ENCODE results near the gene ATF7IP2. TPM values are rescaled to one million over a fixed set of nuclear protein-coding genes. Genes with fewer than 3 reads are reported as not detected.
A peak's percentile ranks its signal among the peaks of the same experiment; 100 is the strongest.

Gene ATF7IP2
- total and polyA plus RNA-seq, 2 of the 13 experiments (the other 11 are each of a cell fraction or from before 2014, with no cell fraction given), result 117 to 217 TPM

GRCh38 chr16:10362077-10362863 is 23.6 kb upstream of the ATF7IP2 start:
- ATAC-seq, result peak; percentile 97
- Histone ChIP-seq H3K4me1 (ENCODE audit: insufficient read depth, low read length) (peaks cover 75% of the 10 kb centered on the region), H3K36me3 (replicated peaks in 1 of 2; ENCODE audit: control insufficient read depth in 1 of 2, insufficient read depth in 2 of 2, low read length in 2 of 2) (no peaks in the 10 kb centered on the region), H3K4me2 (ENCODE audit: low read depth, low read length) (peak overlapping the region; percentile 64), H2AFZ (ENCODE audit: low read length) (no peak overlapping the region), H3K27me3 (ENCODE audit: control insufficient read depth in 1 of 2, insufficient read depth in 2 of 2, low read length in 2 of 2) (no peaks in the 10 kb centered on the region), H3K4me3 (replicated peaks in 1 of 3; ENCODE audit: insufficient read depth in 1 of 3, low read depth in 2 of 3, low read length in 3 of 3) (peak overlapping the region in 1 of 3 experiments; percentile 27; a peak in 1 of 6 replicates), H3K9me3 (ENCODE audit: low read length) (no peaks in the 10 kb centered on the region), H3K9ac (ENCODE audit: insufficient read depth, low read depth, low read length) (peak overlapping the region; percentile 31; the same call in 1 of the 2 replicates), H4K20me1 (ENCODE audit: insufficient read depth, low read length) (no peaks in the 10 kb centered on the region), H3K27ac (ENCODE audit: extremely low read length, insufficient read depth, low read length) (peak overlapping the region; percentile 75), H3K79me2 (ENCODE audit: insufficient read depth, low read length) (no peaks in the 10 kb centered on the region)
- ChIA-PET POLR2A (interaction anchor here (0.7 to 1.6 kb wide), 12 partner anchors 20 to 1502 kb away, joined by 3 to 18 read pairs (median 4); partner anchors contain the start of genes ATF7IP2 and NUBP1), CTCF (ENCODE audit: low intra/inter-chr PET ratio, low total read pairs) (no interaction called here)
- intact Hi-C loops (cut with micrococcal nuclease; ENCODE audit: unreplicated experiment) (loop anchor here (2.0 kb wide), 1 partner anchor 105 kb away; no protein-coding TSS in a partner anchor), in situ Hi-C loops (cut with HindIII; ENCODE audit: extremely low pct_ligation_motif_present, low pct_unique_long_range_greater_than_20kb) (no loop called here)
- BruUV-seq (replicated peaks), result TSS peak; percentile 98
- peak; percentile 70 for FAIRE-seq
- DNase-seq (ENCODE audit: low spot score), result peak; percentile 98
- WGBS (ENCODE audit: low lambda C conversion rate), result 26% methylated on average over 9 of the region's 9 CpGs
- peak; percentile 92 for TF ChIP-seq TFE3 (CRISPR knock-in tag; IDR thresholded peaks at IDR 0.05)
- no peak for TF ChIP-seq ZSCAN29 (CRISPR knock-in tag; conservative IDR thresholded peaks at IDR 0.05)
- TF ChIP-seq ZKSCAN5 (CRISPR knock-in tag; IDR thresholded peaks at IDR 0.05), result no peak
- no peak for TF ChIP-seq PHB2 (IDR thresholded peaks at IDR 0.05; ENCODE audit: partially characterized antibody)
- no peak for TF ChIP-seq ZNF761 (CRISPR knock-in tag; conservative IDR thresholded peaks at IDR 0.05)
- TF ChIP-seq KLF11 (CRISPR knock-in tag; IDR thresholded peaks at IDR 0.05), result no peak
- no peak for TF ChIP-seq NR3C1 (CRISPR knock-in tag; IDR thresholded peaks at IDR 0.05)
- TF ChIP-seq NFE2L2 (IDR thresholded peaks at IDR 0.05; ENCODE audit: low read length), result no peak
- TF ChIP-seq IRF1 (CRISPR knock-in tag; IDR thresholded peaks at IDR 0.05; ENCODE audit: low read depth), result no peak
- TF ChIP-seq SNAPC2 (CRISPR knock-in tag; IDR thresholded peaks at IDR 0.05), result peak; percentile 71; the same call in 1 of the 2 replicates
- TF ChIP-seq BHLHE40 (IDR thresholded peaks at IDR 0.05; ENCODE audit: low read length), result no peak
- no peak for TF ChIP-seq ZBTB1 (CRISPR knock-in tag; IDR thresholded peaks at IDR 0.05; ENCODE audit: borderline replicate concordance)
- no peak for TF ChIP-seq PLSCR1 (CRISPR knock-in tag; IDR thresholded peaks at IDR 0.05; ENCODE audit: borderline replicate concordance)
- no peak for TF ChIP-seq ATF5 (CRISPR knock-in tag; IDR thresholded peaks at IDR 0.05; ENCODE audit: low read depth)
- TF ChIP-seq ZNF724P (CRISPR knock-in tag; IDR thresholded peaks at IDR 0.05; ENCODE audit: borderline replicate concordance), result 0 out of 2 replicates have a peak, but pooled peaks have one; percentile 42
- no peak for TF ChIP-seq ZNF34 (CRISPR knock-in tag; IDR thresholded peaks at IDR 0.05; ENCODE audit: borderline replicate concordance)
- TF ChIP-seq XRCC5 (optimal IDR thresholded peaks at IDR 0.05; ENCODE audit: low read length), result peak; percentile 21
- TF ChIP-seq ZNF691 (CRISPR knock-in tag; IDR thresholded peaks at IDR 0.05; ENCODE audit: borderline replicate concordance, low read depth), result no peak
- TF ChIP-seq ZNF782 (CRISPR knock-in tag; IDR thresholded peaks at IDR 0.05; ENCODE audit: borderline replicate concordance), result no peak
- TF ChIP-seq RAD21 (CRISPR knock-in tag; IDR thresholded peaks at IDR 0.05), result no peak
